HUES48 (cell line): ENCODE measurements around the gene PSMC5.
"Not testable (repeated sequence)": the region's sequence is repeated elsewhere in the genome, so short reads cannot be mapped to it uniquely, and the experiment has no call there.

Source experiments
- H3K27ac ChIP-seq: one replicate; pipeline ENCODE4 v1.7.0; 2013; ENCODE audit warnings: low read depth, low read length, inconsistent platforms
- H3K27me3 ChIP-seq: 2 replicates; pipeline ENCODE4 v1.6.1; 2013; ENCODE audit warnings: mild to moderate bottlenecking, low read length; ENCODE audit not compliant: control insufficient read depth, insufficient read depth
- H3K36me3 ChIP-seq: 2 replicates; pipeline ENCODE4 v1.6.1; 2013; ENCODE audit warnings: low read length; ENCODE audit not compliant: control insufficient read depth, insufficient read depth
- H3K4me1 ChIP-seq: 2 replicates; pipeline ENCODE4 v1.6.1; 2013; ENCODE audit warnings: mild to moderate bottlenecking, low read length; ENCODE audit not compliant: control insufficient read depth, insufficient read depth
- H3K4me3 ChIP-seq: 2 replicates; pipeline ENCODE4 v1.5.1; 2013; ENCODE audit warnings: mild to moderate bottlenecking, low read depth, low read length
- H3K9ac ChIP-seq: 2 replicates; pipeline ENCODE4 v1.6.1; 2013; ENCODE audit warnings: mild to moderate bottlenecking, low read depth, low read length, moderate library complexity
- H3K9me3 ChIP-seq: 2 replicates; pipeline ENCODE4 v1.6.1; 2013; ENCODE audit warnings: low read length; ENCODE audit not compliant: control insufficient read depth, insufficient read depth

PSMC5 gene

GRCh38 chr17:63827002-63827800, at the start of gene PSMC5, which contains the start of gene FTSJ3:
PSMC5 (plus strand) TSS chr17:63827431; CDS start chr17:63827491, 60 bp downstream.
FTSJ3 (minus strand) TSS chr17:63827663; CDS start chr17:63826902, 761 bp downstream.
- Histone ChIP-seq H3K27ac (peak within 1 kb of the TSS; percentile 95), H3K9ac (peak within 1 kb of the TSS; percentile 97), H3K36me3 (peaks cover 78% of the 10 kb centered on the region), H3K9me3 (no peaks in the 10 kb centered on the region), H3K4me3 (peak within 1 kb of the TSS; percentile 98), H3K27me3 (no peaks in the 10 kb centered on the region), H3K4me1 (peaks cover 12% of the 10 kb centered on the region)

GRCh38 chr17:63780507-63780906, 46.7 kb upstream of the PSMC5 start:
- no peak overlapping the region for H3K4me3 ChIP-seq
- peaks cover 82% of the 10 kb centered on the region for H3K36me3 ChIP-seq
- peaks cover 8% of the 10 kb centered on the region for H3K4me1 ChIP-seq
- no peak overlapping the region for H3K27ac ChIP-seq
- H3K9ac ChIP-seq, result no peak overlapping the region; the same call in 1 of the 2 replicates
- H3K27me3 ChIP-seq, result no peaks in the 10 kb centered on the region
- H3K9me3 ChIP-seq, result no peaks in the 10 kb centered on the region

- H3K27me3 ChIP-seq, result no peaks in the 10 kb centered on the region
- peaks cover 83% of the 10 kb centered on the region for H3K36me3 ChIP-seq
- no peak overlapping the region for H3K4me3 ChIP-seq
- H3K9ac ChIP-seq, result no peak overlapping the region
- no peak overlapping the region for H3K27ac ChIP-seq
- H3K9me3 ChIP-seq, result no peaks in the 10 kb centered on the region
- H3K4me1 ChIP-seq, result peaks cover 4% of the 10 kb centered on the region; the same call in 1 of the 2 replicates
Measured at GRCh38 chr17:63780928-63781327, 46.3 kb upstream of the PSMC5 start.

- Histone ChIP-seq H3K4me3 (no peak overlapping the region), H3K9ac (no peak overlapping the region), H3K36me3 (peaks cover 80% of the 10 kb centered on the region), H3K27ac (no peak overlapping the region), H3K4me1 (no peaks in the 10 kb centered on the region), H3K9me3 (no peaks in the 10 kb centered on the region), H3K27me3 (no peaks in the 10 kb centered on the region)
Measured at GRCh38 chr17:63783522-63783921, 43.7 kb upstream of the PSMC5 start.

- no peak overlapping the region for H3K27ac ChIP-seq
- peaks cover 81% of the 10 kb centered on the region for H3K36me3 ChIP-seq
- H3K4me3 ChIP-seq, result no peak overlapping the region
- no peaks in the 10 kb centered on the region for H3K9me3 ChIP-seq
- no peaks in the 10 kb centered on the region for H3K27me3 ChIP-seq
- H3K9ac ChIP-seq, result no peak overlapping the region
- no peaks in the 10 kb centered on the region for H3K4me1 ChIP-seq
Measured at GRCh38 chr17:63785556-63785955, 41.7 kb upstream of the PSMC5 start.

GRCh38 chr17:63786117-63786516, 41.1 kb upstream of the PSMC5 start:
- Histone ChIP-seq H3K27ac (no peak overlapping the region), H3K4me1 (no peaks in the 10 kb centered on the region), H3K4me3 (no peak overlapping the region), H3K27me3 (no peaks in the 10 kb centered on the region), H3K9ac (no peak overlapping the region), H3K9me3 (no peaks in the 10 kb centered on the region), H3K36me3 (peaks cover 82% of the 10 kb centered on the region)

GRCh38 chr17:63786971-63787711, 40.1 kb upstream of the PSMC5 start:
- Histone ChIP-seq H3K27ac (no peak overlapping the region), H3K4me3 (no peak overlapping the region), H3K36me3 (peaks cover 91% of the 10 kb centered on the region), H3K9me3 (no peaks in the 10 kb centered on the region), H3K27me3 (no peaks in the 10 kb centered on the region), H3K4me1 (no peaks in the 10 kb centered on the region), H3K9ac (no peak overlapping the region)

GRCh38 chr17:63790057-63790456, 37.2 kb upstream of the PSMC5 start:
- Histone ChIP-seq H3K4me3 (no peak overlapping the region), H3K36me3 (peaks cover 93% of the 10 kb centered on the region), H3K9ac (no peak overlapping the region), H3K27me3 (no peaks in the 10 kb centered on the region), H3K27ac (no peak overlapping the region), H3K9me3 (no peaks in the 10 kb centered on the region), H3K4me1 (no peaks in the 10 kb centered on the region)

- Histone ChIP-seq H3K27ac (no peak overlapping the region), H3K27me3 (no peaks in the 10 kb centered on the region), H3K9me3 (no peaks in the 10 kb centered on the region), H3K36me3 (peaks cover 97% of the 10 kb centered on the region), H3K4me3 (no peak overlapping the region), H3K9ac (no peak overlapping the region), H3K4me1 (no peaks in the 10 kb centered on the region)
Measured at GRCh38 chr17:63792055-63792729, 35.0 kb upstream of the PSMC5 start.

- not testable (repeated sequence) for H3K27me3 ChIP-seq, H3K9me3 ChIP-seq, H3K9ac ChIP-seq, H3K4me1 ChIP-seq, H3K27ac ChIP-seq, H3K4me3 ChIP-seq
- H3K36me3 ChIP-seq, result peaks cover 99% of the 10 kb centered on the region
Measured at GRCh38 chr17:63796375-63796774, 30.9 kb upstream of the PSMC5 start.
